NB4 (cell line): ENCODE data around the gene CDH9.

Source experiments
- DNase-seq: peaks from one replicate; pipeline ENCODE4 v3.0.0; 2010; ENCODE audit warnings: low read depth
- H3K4me3 ChIP-seq: one replicate; pipeline ENCODE4 v1.5.1; 2011; ENCODE audit warnings: mild to moderate bottlenecking, low read depth, low read length, moderate library complexity
- CTCF ChIP-seq: IDR thresholded peaks from one replicate; pipeline ENCODE4 v1.5.1; 2012; ENCODE audit warnings: low read depth, low read length
- MAX ChIP-seq: IDR thresholded peaks from 2 replicates; pipeline ENCODE4 v1.6.1; 2011; ENCODE audit warnings: low read depth, low read length
- MYC ChIP-seq: IDR thresholded peaks from 2 replicates; pipeline ENCODE4 v1.6.1; 2011; ENCODE audit warnings: low read depth, low read length
- POLR2A ChIP-seq: IDR thresholded peaks from 2 replicates; pipeline ENCODE4 v1.6.1; 2011; ENCODE audit warnings: mild to moderate bottlenecking; ENCODE audit not compliant: insufficient read length; ENCODE audit errors: extremely low read depth

Gene CDH9

DNA sequence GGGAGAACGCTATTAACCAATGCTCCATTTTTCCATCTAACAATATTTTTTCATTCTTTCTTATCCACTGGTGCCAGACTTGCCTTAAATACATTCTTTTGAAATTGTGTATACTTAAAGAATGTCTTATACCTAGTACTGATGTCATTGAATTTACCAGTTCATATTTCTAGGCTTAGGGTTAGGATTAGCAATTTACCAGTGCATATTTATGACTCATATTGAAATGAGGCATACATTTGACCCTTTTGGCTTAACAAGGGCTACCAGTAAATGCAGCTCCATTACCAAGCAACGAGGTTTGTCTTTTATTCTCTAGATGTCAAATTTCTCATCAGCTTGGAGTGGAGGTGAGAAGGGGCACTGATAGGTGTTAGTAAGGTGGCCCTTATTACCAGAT is 89.5 kb downstream of the CDH9 start:
- TF ChIP-seq MYC (no peak), CTCF (no peak), POLR2A (no peak), MAX (no peak)
- H3K4me3 ChIP-seq, result no peak overlapping the region
- DNase-seq, result no peak

DNA sequence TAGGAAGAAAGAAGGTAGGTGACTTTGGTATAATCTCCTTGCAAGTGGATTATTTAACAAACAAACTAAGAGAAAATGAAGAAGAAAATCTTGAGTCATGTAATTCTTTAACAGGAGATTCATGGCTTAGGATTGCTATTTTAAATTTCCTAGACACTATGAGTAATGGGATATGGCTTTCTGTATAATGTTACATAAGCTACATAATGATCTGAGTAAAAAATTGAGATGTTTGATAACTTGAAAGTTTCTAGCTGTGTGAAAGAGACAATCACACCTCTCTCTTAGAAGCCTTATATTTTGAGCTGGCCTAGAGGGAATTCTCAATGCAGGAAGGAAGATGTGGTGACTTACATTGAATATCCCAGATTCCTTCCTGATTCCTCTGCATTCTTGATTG is 92.5 kb downstream of the CDH9 start:
- TF ChIP-seq CTCF (no peak), POLR2A (no peak), MAX (no peak), MYC (no peak)
- DNase-seq, result no peak
- no peak overlapping the region for H3K4me3 ChIP-seq

DNA sequence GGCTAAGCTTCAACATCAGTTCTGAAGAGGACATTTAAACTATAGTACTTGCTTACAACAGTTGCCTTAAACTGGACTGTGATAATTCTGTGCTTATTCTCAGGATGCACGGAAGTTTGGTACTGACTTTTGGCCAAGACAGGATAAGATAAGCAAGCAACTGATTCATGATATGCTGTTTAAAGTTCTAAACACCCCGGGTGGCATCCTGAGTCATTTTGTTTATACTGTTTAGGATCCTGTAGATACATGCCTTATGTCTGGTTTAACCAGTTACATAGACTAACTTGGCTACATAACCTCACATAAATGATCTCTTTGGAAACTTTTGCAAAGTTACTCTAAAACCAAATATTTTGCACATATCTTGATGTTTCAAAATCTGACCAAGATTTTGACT is 95.9 kb downstream of the CDH9 start:
- TF ChIP-seq CTCF (no peak), MYC (no peak), MAX (no peak), POLR2A (no peak)
- no peak for DNase-seq
- H3K4me3 ChIP-seq, result no peak overlapping the region

GRCh38 chr5:26940994-26941393 is 97.4 kb downstream of the CDH9 start:
- DNase-seq, result no peak
- TF ChIP-seq MYC (no peak), MAX (no peak)
- no peak overlapping the region for H3K4me3 ChIP-seq

- TF ChIP-seq POLR2A, result no peak
- TF ChIP-seq MYC, result no peak
- TF ChIP-seq CTCF, result no peak
- TF ChIP-seq MAX, result no peak
- no peak for DNase-seq
- H3K4me3 ChIP-seq, result no peak overlapping the region
Measured at GRCh38 chr5:26932238-26932637, 106.1 kb downstream of the CDH9 start.

DNA sequence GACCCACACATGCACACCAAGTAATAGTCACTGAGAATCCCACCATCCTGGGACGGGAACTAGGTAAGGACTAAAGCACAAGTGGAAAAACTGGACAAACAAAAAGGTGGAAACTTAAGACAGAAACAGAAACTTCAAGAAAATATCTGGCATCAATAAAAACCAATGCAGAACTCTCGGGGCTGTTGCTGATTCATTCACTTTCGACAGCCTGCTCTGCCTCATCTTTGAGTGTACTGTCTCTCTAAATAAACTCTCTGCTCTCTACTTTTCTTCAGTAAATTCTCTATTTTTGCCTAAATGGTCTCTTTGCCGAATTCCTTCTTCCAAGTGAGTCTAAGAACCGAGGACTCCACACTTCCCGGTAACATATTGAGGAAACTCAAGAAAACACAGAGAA is 116.9 kb downstream of the CDH9 start:
- no peak overlapping the region for H3K4me3 ChIP-seq
- no peak for DNase-seq
- TF ChIP-seq CTCF, result no peak
- no peak for TF ChIP-seq POLR2A
- TF ChIP-seq MYC, result no peak
- TF ChIP-seq MAX, result no peak

DNA sequence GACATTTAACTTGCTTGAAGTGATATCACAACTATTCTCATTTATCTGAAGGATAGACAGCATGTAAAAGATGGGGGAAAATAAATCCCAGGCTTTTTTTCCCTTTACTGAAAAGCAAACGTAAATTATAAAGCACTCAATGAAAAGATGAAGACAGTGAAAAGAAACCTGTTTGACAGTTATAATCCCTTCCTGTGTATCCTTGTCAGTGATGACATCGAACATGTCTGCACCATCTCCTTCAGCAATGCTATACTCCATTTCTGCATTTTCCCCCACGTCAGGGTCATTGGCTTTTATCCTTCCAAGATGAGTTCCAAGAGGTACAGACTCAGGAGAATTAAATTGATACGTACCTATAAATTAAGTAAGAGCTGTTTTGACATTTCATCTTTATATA is 134.9 kb downstream of the CDH9 start:
- DNase-seq, result no peak
- TF ChIP-seq MAX, result no peak
- TF ChIP-seq MYC, result no peak
- no peak for TF ChIP-seq POLR2A
- TF ChIP-seq CTCF, result no peak
- no peak overlapping the region for H3K4me3 ChIP-seq
